ENCODE data around the gene CYB5R4. TPM values are rescaled to one million over a fixed set of nuclear protein-coding genes. Genes with fewer than 3 reads are reported as not detected.

CYB5R4 gene
- total and polyA plus RNA-seq, 2 donors (not counting 1 experiment from before 2014, with no cell fraction given): 11.8 to 39.6 TPM

DNA sequence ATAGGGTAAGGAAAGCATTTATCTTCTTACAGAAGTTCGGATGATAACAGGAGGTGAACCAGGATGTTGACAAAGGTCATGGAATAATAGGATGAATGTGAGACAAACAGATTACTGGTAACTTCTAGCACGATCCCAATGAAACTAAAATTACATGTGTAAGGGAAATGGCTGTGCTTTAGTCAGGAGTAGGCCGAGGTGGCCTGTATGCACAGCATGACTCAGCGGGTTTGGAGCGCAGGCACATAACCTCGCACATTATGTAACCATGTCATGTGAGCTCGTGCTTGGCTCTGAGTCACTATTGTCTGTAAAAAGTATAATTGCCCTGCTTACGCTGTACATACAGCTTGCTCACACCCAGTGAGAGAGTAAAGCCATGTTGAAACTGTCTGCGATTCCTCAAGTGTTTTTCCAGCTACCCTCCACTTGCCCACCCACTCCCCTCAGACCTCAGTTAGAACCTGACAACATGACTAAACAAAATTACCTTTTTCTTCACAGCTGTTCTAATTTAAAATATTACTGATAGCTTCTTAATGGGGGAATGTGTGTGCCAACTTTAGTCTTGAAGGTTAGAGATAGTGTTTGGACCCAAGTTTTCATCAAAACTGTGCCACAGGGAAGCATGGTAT lies 8.2 kb downstream of the CYB5R4 start:
- DNase-seq: peak; percentile 54
- Histone ChIP-seq H3K9ac (ENCODE audit: low read length) (no peak overlapping the region), H3K9me3 (ENCODE audit: control extremely low read depth in 1 of 3, control insufficient read depth in 2 of 3, insufficient read depth in 1 of 3, low read length in 2 of 3) (peaks cover 0 to 21% (median 18%) of the 10 kb centered on the region in 3 donors), H2AFZ (ENCODE audit: insufficient read depth, low read depth, low read length, poor library complexity, severe bottlenecking) (no peak overlapping the region), H3K4me1 (ENCODE audit: control insufficient read depth in 2 of 2, insufficient read depth in 2 of 2, low read length in 2 of 2) (peaks cover 0 to 2% of the 10 kb centered on the region in 2 donors), H3K79me2 (ENCODE audit: control insufficient read depth, insufficient read depth, low read length) (peaks cover 96% of the 10 kb centered on the region), H3K4me3 (ENCODE audit: control extremely low read depth in 1 of 5, extremely low read depth in 1 of 5, insufficient read depth in 1 of 5, low read depth in 2 of 5, low read length in 4 of 5) (no peak overlapping the region), H3K27ac (ENCODE audit: low read length in 2 of 2) (no peak overlapping the region), H3K4me2 (replicated peaks; ENCODE audit: low read depth, low read length, poor library complexity, severe bottlenecking) (no peak overlapping the region), H3K27me3 (replicated peaks in 1 of 4; ENCODE audit: control extremely low read depth in 1 of 4, control insufficient read depth in 3 of 4, insufficient read depth in 4 of 4, low read length in 3 of 4) (no peaks in the 10 kb centered on the region), H4K20me1 (ENCODE audit: control insufficient read depth, insufficient read depth, low read length, poor library complexity, severe bottlenecking) (peaks cover 43% of the 10 kb centered on the region), H3K36me3 (replicated peaks in 1 of 2; ENCODE audit: control extremely low read depth in 1 of 2, control insufficient read depth in 1 of 2, extremely low read depth in 1 of 2, insufficient read depth in 2 of 2, low read length in 1 of 2) (peaks cover 21 to 67% of the 10 kb centered on the region in 2 experiments)
- ChIA-PET POLR2A (no interaction called here), CTCF (no interaction called here)
- no peak overlapping the region for H3K27ac Mint-ChIP-seq
- 80% methylated on average over 7 of the region's 9 CpGs for WGBS (ENCODE audit: insufficient coverage)
- intact Hi-C loops (cut with micrococcal nuclease): no loop called here
- TF ChIP-seq CTCF (IDR thresholded peaks at IDR 0.05): no peak
- no peak for TF ChIP-seq EZH2 (IDR thresholded peaks at IDR 0.05; ENCODE audit: borderline replicate concordance, insufficient read depth, low read depth, low read length, poor library complexity, severe bottlenecking)
- H3K9me3 Mint-ChIP-seq (ENCODE audit: insufficient read depth): peaks cover 5% of the 10 kb centered on the region
- ATAC-seq (ENCODE audit: low read depth): no peak
- no peak overlapping the region for H3K4me3 Mint-ChIP-seq
- H3K4me1 Mint-ChIP-seq: peaks cover 30% of the 10 kb centered on the region
- no peaks in the 10 kb centered on the region for H3K27me3 Mint-ChIP-seq

DNA sequence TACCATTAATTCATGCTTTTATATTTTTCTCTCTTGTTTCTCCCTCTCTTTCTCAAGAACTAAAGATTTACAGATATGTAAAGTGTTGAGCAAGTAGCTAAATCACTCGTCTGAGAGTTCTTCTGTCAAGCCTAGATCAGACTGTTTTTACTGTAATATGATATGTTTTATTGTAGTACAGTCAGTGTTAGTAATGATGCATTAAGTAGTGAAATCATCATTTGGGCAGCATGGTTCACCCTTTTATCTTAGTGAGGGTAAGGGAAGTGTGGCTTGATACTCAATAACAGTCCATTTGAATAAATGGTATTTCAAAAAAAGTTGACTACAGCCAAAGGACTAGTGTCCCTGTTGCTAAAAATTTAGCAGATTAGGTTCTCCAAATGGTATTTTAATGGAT lies 9.2 kb downstream of the CYB5R4 start:
- no peak for DNase-seq
- no CpG with 5 or more reads among the region's 1 CpG for WGBS (ENCODE audit: insufficient coverage)
- H3K4me1 Mint-ChIP-seq: peaks cover 33% of the 10 kb centered on the region
- no peak overlapping the region for H3K4me3 Mint-ChIP-seq
- H3K79me2 ChIP-seq (ENCODE audit: control insufficient read depth, insufficient read depth, low read length): peaks cover 96% of the 10 kb centered on the region
- H3K27me3 Mint-ChIP-seq: no peaks in the 10 kb centered on the region
- H3K9ac ChIP-seq (ENCODE audit: low read length): no peak overlapping the region
- H3K9me3 ChIP-seq (ENCODE audit: control extremely low read depth in 1 of 3, control insufficient read depth in 2 of 3, insufficient read depth in 1 of 3, low read length in 2 of 3): peaks cover 0 to 21% (median 18%) of the 10 kb centered on the region in 3 donors
- H3K36me3 ChIP-seq (replicated peaks in 1 of 2; ENCODE audit: control extremely low read depth in 1 of 2, control insufficient read depth in 1 of 2, extremely low read depth in 1 of 2, insufficient read depth in 2 of 2, low read length in 1 of 2): peaks cover 21 to 67% of the 10 kb centered on the region in 2 experiments
- TF ChIP-seq CTCF (IDR thresholded peaks at IDR 0.05): no peak
- TF ChIP-seq EZH2 (IDR thresholded peaks at IDR 0.05; ENCODE audit: borderline replicate concordance, insufficient read depth, low read depth, low read length, poor library complexity, severe bottlenecking): no peak
- peaks cover 51% of the 10 kb centered on the region for H4K20me1 ChIP-seq (ENCODE audit: control insufficient read depth, insufficient read depth, low read length, poor library complexity, severe bottlenecking)
- peaks cover 3 to 4% of the 10 kb centered on the region in 2 donors for H3K4me1 ChIP-seq (ENCODE audit: control insufficient read depth in 2 of 2, insufficient read depth in 2 of 2, low read length in 2 of 2)
- ChIA-PET POLR2A (no interaction called here), CTCF (no interaction called here)
- no peak overlapping the region for H3K4me3 ChIP-seq (ENCODE audit: control extremely low read depth in 1 of 5, extremely low read depth in 1 of 5, insufficient read depth in 1 of 5, low read depth in 2 of 5, low read length in 4 of 5)
- no peak overlapping the region for H3K27ac ChIP-seq (ENCODE audit: low read length in 2 of 2)
- no peak for ATAC-seq (ENCODE audit: low read depth)
- no peak overlapping the region for H3K4me2 ChIP-seq (replicated peaks; ENCODE audit: low read depth, low read length, poor library complexity, severe bottlenecking)
- no peaks in the 10 kb centered on the region for H3K27me3 ChIP-seq (replicated peaks in 1 of 4; ENCODE audit: control extremely low read depth in 1 of 4, control insufficient read depth in 3 of 4, insufficient read depth in 4 of 4, low read length in 3 of 4)
- peaks cover 5% of the 10 kb centered on the region for H3K9me3 Mint-ChIP-seq (ENCODE audit: insufficient read depth)
- H2AFZ ChIP-seq (ENCODE audit: insufficient read depth, low read depth, low read length, poor library complexity, severe bottlenecking): no peak overlapping the region
- H3K27ac Mint-ChIP-seq: no peak overlapping the region
- intact Hi-C loops (cut with micrococcal nuclease): no loop called here
